NCI-H526 treated with DMSO at 0.1 percent for 48 hours (cell line): ENCODE results near the gene SKP2.

ENCODE experiments used
- DNase-seq: peaks from one replicate; lab custom pipeline; 2025; lab: John Stamatoyannopoulos, UW

SKP2 gene

DNA sequence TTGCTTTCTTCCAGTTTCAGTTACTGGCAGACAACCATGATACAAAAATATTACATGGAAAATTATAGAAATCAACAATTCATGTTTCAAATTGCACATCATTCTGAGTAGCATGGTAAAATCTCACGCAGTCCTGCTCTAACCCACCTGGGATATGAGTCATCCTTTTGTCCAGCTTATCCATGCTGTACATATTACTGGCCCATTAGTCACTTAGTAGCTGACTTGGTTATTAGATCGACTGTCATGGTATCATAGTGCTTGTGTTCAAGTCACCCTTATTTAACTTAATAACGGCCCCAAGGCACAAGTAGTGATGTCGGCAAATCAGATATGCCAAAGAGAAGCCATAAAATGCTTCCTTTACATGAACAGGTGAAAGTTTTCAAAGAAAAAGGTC, 48.6 kb downstream of the SKP2 start:
- DNase-seq = no peak

DNA sequence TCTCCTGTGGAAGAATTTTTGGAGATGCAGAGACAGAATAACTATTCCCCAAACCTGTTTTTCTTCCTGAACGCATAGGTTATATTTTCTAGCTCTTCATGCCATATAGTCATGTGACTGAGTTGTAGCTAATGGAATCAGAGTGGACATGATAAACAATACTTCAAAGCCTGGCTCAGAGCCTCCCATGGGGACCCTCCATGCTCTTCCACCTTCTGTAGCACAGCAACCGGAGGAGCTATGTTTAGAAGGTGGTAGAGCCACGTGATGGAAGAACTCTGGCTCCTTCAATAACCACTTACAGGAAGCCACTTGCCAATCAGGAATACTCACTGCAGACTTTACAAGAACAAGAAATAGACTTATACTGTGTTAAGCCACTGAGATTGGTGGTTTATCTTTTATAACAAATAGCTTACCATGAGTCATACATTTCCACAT, 50.6 kb downstream of the SKP2 start:
- DNase-seq = no peak

DNA sequence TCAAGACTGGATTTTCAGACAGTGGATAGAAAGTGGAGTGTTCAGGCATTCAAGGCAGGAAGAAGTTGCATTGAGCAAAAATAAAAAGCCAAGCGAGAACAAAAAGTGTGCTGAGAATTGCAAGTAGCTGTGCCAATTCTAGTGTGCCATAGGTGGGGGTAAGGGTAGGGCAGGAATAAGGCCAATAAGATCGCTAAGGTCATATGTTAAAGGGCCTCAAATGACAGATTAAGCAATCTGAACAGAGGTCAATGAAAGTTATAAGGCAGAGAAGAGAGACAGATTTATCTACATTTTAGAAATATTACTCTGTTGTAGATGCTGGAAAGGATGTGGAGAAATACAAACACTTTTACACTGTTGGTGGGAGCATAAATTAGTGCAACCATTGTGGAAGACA, 53.4 kb downstream of the SKP2 start:
- DNase-seq = no peak

DNA sequence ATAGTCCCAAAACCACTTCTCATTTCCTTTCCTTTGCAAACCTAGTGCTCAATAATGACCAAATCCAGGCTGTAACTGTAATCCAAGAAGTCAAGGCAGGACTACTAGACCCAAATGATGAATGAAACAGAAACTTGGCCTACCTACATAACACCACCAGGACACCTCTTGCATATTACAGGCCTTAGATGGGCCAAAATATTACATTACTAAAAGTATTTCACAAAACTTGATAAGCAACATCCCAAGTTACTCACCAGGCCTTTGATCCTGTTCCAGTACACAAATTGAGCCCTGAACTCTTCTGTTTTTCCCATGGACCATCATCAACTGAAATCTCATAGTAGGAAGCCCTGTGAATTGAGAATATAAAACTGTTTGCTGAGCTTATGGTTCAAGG, 55.0 kb downstream of the SKP2 start:
- no peak for DNase-seq

DNA sequence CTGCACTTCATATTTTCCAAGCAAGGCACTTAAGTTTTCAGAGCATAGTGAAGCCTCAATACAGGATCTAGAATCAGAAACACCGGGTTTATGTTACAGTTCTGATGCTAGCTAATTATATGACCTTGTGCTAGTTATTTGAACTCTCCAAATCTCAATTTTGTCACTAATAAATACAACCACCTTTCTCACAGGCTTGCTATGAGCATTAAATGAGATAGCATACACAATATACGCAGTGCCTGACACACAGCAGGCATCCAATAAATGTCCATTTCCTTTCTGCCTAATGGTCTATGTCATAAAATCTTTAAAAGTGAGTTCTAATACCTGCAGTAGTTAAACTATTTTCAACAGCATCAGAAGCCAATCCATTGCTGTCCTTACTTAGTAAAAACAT, 56.9 kb downstream of the SKP2 start:
- no peak for DNase-seq

DNA sequence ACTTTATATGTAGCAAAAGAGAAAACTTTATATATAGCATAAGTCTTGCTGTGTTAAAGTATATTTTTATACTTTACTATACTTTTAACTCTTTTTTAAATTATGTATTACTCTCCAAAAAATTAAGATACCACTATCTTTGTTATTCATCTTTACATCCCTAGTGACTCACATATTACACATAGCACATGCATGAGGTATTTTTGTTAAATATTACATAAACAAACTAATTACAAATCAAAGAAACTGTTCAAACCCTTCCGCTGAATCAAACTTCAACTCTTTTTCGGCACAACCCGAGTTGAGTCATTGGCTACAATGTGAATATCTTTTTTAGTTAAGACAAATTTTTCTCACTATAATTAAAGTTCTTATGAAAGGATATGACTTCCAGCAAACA, 57.8 kb downstream of the SKP2 start:
- no peak for DNase-seq

DNA sequence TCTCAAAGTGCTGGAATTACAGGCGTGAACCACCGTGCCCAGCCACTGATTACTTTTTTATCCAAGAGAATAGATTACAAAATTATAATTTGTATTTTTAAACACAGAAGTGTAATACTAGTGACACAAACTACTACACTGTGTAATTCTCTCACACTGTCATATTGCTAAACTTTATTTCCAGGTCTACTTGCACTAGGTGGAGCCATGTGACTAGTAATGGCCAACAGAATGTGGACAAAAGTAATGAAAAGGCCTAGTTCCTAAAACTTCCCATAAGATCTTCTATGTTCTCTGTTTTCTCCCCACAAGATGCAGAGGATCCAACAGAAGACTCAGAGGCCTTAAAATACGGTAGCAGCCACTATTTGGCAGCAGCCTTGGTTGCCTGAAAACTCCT, 62.5 kb downstream of the SKP2 start:
- DNase-seq = no peak

DNA sequence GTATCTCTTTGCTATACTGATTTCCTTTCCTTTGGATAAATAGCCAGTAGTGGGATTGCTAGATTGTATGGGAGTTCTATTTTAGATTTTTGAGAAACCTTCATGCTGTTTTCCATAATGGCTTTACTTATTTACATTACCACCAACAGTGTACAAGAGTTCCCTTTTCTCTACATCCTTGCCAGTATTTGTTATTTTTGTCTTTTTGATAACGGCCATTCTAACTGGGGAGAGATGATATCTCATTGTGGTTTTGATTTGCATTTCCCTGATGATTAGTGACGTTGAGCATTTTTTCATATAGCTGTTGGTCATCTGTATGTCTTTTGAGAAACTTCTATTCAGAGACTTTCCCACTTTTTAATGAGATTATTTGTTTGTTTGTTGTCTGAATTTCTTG, 64.0 kb downstream of the SKP2 start:
- peak; percentile 95 for DNase-seq

DNA sequence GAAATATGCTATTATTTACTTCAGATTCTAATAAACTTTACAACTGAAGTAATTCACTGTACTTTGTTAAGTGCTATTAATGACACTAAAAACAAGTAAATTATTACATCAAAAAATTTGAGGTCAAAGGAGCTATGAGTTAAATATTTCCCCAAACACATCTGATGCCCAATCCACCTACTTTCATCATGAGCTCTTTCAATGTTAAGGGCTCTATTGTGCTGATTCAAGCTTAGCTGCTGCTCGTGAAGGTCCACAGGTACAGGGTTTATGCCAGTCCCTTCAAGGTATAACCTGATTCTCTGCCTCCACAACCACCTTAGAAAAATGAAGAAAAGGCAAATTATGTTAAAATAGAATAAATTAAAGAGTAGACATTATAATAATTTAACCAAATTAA, 65.7 kb downstream of the SKP2 start:
- DNase-seq = no peak

DNA sequence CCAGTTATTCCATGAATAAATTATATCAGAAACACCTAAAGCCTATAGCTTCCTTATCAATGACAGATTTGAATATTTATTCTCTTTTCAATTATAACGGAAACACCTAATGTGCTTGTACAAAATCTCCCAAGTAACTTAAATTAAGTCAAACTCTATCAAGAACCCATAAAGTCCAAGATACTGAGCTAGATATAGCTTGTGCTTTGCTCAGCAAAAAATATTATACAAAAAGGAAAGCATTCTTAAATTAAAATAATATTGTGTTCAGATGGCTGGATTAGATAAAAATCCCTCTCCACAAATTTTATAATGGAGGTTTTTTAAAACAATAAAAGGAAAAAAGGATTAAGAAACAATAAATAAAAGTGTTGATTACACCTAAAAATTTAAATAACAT, 66.1 kb downstream of the SKP2 start:
- DNase-seq = no peak

DNA sequence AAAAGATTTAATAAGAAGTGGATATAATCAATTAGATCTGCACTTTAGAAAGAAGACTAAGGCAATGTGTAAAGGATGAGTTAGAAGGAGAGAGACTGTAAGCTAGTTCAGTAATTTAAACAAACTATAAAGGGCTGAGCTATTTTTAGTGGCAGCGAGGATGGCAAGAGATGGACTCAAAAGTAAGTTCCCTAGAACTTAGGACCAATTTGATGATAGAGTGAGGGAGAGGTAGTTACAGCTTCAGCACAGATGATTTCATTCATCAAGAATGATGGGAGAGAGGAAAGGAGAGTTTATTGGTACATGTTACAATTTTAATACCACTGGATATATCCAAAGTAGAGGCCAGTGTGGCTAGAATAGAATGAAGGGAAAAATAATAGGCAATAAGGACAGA, 70.7 kb downstream of the SKP2 start:
- DNase-seq = no peak

DNA sequence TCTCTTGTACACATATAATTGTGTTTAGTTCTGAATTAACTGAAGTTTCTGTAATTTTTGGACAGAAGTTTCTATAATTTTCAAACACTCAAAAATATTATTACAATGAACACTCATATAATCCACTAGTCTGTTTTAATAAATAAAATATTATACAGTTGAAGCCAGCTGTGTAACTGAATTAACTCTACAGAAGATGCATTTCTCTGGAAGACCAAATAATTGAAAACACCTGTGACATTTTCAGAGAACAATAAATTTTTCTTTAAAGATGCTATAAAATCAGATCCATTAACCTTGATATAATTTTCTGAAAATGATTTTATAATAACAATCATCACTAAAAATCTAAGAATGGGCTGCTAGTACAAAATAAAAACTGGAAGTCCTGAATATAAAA, 75.1 kb downstream of the SKP2 start:
- no peak for DNase-seq

DNA sequence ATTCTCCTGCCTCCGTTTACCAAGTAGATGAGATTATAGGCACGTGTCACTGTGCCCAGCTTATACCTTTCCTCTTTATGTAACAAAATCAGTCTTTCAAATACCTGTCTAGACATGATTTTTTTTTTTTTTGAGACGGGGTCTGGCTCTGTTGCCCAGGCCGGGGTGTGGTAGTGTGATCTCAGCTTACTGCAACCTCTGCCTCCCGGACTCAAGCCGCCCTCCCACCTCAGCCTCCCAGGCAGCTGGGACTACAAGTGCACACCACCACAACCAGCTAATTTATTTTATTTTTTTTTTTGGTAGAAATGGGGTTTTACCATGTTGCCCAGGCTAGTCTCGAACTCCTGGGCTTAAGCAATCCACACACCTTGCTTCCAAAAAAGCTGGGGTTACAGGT, 76.6 kb downstream of the SKP2 start:
- DNase-seq = no peak

DNA sequence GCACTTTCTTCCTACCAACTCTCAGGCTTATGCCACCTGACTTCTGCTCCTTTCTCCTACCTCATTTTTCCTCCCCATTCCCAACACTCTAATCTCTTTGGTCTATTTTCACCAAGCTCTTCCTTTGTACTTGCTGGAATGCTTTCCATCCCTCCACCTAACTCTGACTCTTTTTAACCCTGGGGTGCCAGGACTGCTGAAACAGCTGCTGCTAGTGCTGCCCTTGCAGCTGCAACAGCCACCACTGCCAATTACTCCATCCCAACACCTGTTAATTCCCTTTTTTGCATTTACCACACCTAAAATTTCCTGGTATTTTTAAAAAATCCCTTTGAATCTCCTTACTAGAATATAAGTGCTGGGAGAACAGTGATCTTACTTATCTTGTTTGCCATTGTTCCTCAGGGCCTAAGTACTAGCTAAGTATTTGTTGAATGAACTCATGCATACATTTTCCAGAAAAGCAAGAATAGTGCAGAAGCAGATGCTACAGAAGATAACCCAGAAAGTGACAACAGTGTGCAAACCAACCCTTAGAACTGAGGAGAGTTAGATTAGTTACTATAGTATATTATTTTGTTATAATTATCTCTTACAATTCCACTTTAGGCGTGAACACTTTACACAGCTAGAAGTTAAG, 78.4 kb downstream of the SKP2 start:
- DNase-seq = no peak

DNA sequence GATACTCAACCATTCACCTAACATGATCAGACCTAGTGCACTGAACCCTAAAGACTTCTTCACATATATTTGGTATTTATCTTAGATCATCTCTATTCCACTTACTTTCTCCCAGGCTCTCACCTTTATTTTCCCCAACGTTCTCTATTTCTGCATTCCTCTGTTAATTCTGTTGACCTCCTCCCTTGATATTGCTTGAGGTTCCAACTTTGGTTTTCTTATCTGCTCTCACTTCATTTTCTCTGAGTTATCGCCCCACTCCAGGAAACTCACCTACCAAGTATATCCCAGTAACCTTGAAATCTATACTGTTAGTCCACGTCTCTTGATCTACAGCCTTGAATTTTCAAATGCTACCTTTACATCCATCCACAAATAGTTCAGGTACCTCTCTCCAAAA, 80.6 kb downstream of the SKP2 start:
- DNase-seq = no peak
